DMS114 treated with DMSO at 0.1 percent for 48 hours (cell line): ENCODE data around the gene ACAP2.
"Not testable (repeated sequence)": the region's sequence is repeated elsewhere in the genome, so short reads cannot be mapped to it uniquely, and the experiment has no call there.

Source experiments
- DNase-seq: peaks from one replicate; lab custom pipeline; 2025; ENCODE audit not compliant: unreplicated experiment; lab: John Stamatoyannopoulos, UW

The ACAP2 gene

GRCh38 chr3:195249057-195249770, 193.6 kb downstream of the ACAP2 start:
- no peak for DNase-seq

DNA sequence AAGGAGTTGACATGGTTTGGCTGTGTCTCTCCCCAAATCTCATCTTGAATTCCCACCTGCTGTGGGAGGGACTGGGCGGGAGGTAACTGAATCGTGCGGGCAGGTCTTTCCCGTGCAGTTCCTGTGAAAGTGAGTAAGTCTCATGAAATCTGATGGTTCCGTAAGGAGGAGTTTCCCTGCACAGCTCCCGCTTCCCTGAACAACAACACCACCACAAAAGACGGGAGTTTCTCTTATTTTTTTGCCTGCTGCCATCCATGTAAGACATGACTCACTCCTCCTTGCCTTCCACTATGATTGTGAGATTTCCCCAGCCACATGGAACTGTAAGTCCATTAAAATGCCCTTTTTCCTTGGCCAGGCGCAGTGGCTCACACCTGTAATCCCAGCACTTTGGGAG, 194.5 kb downstream of the ACAP2 start:
- DNase-seq: no peak

GRCh38 chr3:195247863-195248189, 195.0 kb downstream of the ACAP2 start:
- no peak for DNase-seq

DNA sequence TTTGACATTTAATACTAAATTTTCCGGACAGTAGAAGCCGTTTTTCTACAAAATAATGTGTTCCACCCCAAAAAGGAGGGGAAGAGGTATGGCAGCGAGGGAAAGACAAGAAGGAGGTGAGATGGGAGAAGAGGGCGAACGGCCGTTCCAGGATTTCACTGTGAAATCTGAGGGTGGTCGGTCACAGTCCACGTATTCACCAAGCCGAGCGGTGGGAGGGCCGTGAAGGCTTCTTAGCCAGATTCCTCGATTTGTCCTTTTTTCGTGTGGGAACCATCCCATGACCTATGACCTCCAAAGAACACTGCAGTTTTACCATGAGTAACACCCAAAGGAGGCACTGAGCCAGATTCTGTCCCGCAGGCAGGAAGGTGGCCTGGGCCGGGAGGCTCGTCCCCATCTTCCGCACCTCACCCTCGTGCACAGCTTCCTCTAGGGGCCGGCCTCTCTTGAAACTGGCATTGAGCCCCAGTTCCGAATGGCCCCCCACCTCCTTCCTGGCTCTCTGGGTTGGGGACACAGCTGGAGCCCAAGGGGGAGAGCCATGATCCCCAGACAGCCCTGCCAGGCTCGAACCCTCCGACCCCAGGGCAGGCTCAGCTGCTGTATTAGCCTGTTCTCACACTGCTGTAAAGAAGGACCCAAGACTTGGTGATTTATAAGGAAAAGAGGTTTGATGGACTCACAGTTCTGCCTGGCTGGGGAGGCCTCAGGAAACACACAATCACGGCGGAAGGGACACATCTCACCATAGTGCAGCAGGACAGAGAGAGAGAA, 195.5 kb downstream of the ACAP2 start:
- DNase-seq: no peak

DNA sequence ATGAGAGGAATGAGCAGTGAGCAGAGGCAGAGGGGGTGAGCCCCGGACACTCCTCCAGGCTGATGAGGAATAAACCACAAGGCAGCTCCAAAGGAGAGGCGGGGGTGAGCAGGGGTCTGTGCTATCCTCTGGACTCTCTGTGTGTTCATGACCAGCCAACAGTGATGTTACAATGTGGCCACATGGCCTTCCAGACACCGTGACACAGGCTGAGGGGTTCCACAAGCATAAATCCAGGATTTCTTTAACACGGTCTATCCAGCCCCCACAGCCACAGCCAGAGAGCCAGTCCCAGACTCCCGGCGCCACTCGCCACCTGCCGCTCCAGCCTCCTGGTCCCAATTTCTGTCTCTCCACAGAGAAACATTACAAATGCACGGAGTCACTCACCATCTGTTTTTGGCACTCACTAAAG, 196.2 kb downstream of the ACAP2 start:
- DNase-seq: no peak

DNA sequence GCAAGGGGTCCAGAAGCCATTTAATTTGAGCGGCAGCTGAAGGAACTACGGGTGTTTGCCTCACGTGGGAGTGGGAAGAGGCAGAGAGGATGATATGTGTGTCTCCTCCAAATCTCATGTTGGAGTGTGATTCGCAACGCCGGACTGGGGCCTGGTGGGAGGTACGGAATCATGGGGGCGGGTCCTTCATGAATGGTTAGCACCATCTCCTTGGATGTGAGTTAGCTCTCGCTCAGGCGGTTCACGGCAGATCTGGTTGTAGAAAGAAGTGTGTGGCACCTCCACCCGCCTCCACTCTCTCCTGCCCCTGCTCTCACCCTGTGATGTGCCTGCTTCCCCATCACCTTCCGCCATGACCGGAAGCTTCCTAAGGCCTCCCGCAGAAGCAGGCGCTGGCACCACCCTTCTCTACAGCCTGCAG, 197.3 kb downstream of the ACAP2 start:
- DNase-seq: no peak

- DNase-seq: no peak
Observed at GRCh38 chr3:195241592-195242355, 201.0 kb downstream of the ACAP2 start.

DNA sequence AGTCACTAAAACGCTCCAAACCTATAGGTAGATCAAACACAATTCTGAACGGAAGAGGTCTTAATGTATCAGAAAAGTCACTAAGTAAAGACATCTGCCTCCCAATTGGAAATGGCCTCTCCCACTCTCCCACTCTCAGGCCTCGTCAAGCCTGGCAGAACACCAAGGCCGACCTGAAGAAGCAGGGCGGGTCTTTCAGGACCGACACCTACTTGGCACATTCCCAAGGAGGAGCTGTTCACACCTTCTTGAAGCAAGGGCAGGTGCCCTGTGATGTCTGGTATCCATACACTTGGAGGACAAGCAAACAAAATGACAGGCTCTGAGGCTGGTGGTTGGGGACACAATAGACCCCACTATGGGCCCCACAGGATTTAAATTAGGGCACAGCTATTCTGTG, 201.9 kb downstream of the ACAP2 start:
- DNase-seq: no peak

DNA sequence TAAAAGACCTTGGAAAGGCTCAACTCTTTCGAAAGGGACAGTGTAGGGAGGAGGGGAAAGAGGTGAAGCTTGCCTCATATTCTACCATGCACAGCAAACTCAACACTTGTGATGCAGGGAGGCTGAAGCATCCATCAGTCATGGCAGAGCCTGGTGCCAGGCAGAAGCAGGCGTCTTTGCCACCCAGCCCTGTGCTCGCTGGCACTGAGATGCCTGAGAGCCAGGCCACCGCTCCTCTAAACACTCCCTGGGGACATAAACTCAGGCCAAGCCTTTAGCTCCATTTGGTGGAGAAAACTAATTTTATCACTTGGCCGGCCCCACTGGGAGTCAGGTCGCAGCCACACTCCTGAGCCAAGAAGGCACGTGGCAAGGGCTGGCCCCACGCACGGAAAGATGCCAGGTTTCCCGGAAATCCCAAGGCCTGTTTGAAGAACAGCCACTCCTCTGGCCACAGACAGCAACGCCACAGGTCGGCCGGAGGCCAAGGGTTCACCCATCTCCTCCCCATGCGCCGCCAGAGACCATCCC, 202.6 kb downstream of the ACAP2 start:
- DNase-seq: no peak

DNA sequence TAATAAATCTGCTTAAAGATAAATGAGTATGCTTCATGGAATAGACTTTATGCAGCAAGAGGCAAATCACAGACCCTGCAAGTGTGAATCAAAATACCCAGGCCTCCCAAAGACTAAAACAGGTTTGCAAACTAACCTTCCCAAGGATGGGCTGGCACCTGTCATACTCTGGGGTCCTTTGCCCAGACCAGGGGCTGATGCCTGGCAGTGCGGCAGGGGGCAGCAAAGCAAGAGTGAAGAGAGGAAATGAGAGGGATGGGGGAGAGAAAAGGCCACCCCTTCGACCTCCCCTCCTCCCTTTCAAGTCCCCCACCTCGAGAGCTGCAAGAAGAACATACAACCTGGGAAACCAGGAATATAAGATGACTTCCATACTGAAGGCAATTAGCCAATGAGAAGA, 203.7 kb downstream of the ACAP2 start:
- DNase-seq: no peak

- DNase-seq: no peak
Observed at GRCh38 chr3:195238586-195239118, 204.2 kb downstream of the ACAP2 start.

DNA sequence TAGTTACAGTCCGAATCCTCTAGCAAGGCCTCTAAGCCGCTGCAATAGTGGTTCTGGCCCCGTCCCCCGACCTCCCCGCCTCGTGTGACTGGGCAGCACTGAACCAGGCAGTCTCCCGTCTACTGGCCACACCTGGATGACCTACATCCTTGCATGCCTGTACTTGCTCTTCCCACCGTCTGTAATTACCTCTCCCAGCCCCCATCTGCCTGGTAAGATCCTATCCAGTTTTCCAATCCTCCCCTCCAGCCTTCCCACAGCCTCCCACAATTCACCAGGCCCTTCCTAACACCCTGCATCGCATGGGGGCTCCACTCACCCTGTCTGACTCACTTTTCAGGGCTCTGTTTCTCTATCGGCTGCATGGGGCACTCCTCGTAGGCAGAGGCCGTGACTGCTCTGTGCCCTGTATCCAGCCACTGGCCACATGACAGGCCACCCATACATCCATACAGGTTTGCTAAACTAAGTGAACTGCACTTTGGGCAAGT, 204.7 kb downstream of the ACAP2 start:
- no peak for DNase-seq

DNA sequence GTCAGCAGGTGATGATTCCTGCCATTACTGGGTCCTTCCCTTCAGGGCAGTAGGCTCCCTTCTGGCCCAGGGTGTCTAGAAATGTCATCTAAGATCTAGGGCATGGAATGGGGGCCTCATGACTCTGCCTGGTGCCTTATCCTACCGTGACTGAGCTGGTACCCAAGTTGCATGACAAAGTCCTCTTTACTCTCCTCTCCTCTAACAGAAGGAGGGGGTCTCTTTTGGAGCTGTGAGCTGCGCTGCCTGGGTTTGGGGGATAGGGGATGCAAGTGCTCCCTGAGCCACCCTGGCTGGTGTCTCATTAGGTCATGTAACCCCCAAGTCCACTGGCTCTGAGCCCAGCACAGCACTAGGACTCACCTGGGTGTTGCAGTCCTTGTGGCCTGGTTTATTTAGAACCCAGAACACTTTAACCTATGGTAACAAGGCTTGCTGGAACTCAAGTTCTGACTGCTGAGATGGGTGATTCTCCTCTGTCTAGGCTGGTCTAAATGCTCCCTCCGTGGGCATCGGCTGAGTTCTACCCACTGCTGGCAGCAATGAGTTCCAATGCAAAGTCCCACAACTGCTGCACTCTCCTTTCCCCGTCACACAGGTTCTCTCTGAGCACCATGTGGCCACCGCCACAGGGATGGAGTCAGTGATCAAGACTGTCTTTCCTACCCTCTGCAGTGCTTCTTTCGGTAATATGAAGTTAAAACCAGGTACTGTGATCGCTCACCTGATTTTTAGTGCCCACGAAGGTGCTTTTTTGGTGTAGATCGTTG, 205.8 kb downstream of the ACAP2 start:
- no peak for DNase-seq

GRCh38 chr3:195236076-195236798, 206.6 kb downstream of the ACAP2 start:
- DNase-seq: no peak

GRCh38 chr3:195230244-195230643, 212.6 kb downstream of the ACAP2 start:
- DNase-seq: no peak

DNA sequence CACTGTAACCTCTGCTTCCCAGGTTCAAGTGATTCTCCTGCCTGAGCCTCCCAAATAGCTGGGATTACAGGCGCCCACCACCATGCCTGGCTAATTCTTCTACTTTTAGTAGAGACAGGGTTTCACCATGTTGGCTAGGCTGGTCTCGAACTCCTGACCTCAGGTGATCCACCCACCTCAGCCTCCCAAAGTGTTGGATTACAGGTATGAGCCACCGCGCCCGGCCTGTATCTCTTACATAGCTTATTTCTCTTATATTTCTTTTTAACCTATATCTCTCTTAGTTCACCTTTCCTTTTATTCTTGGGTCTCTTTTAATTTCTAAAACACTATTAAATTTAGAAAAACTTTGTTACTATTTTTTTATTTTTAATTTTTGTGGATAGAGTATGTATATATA, 213.9 kb downstream of the ACAP2 start:
- DNase-seq: not testable (repeated sequence)

- no peak for DNase-seq
Observed at GRCh38 chr3:195227871-195228270, 214.9 kb downstream of the ACAP2 start.

- DNase-seq: no peak
Observed at GRCh38 chr3:195226900-195227447, 215.8 kb downstream of the ACAP2 start.

- no peak for DNase-seq
Observed at GRCh38 chr3:195226445-195226844, 216.4 kb downstream of the ACAP2 start.
